ENCODE measurements around the gene PRR7.

Gene PRR7

GRCh38 chr5:177443144-177443983, 3.2 kb upstream of the PRR7 start:
- no peak overlapping the region for H3K4me3 ChIP-seq (ENCODE audit: low read depth, low read length)

GRCh38 chr5:177444106-177445051, 2.2 kb upstream of the PRR7 start:
- TF ChIP-seq CTCF (IDR thresholded peaks at IDR 0.05; ENCODE audit: low read depth, low read length, missing control alignments) = no peak
- Histone ChIP-seq H3K27me3 (replicated peaks) (no peaks in the 10 kb centered on the region), H3K27ac (no peak overlapping the region), H3K4me3 (ENCODE audit: low read depth, low read length) (no peak overlapping the region), H3K36me3 (replicated peaks) (peaks cover 4% of the 10 kb centered on the region)
- DNase-seq = no peak
- in situ Hi-C loops (cut with HindIII; ENCODE audit: low pct_ligation_motif_present, low sequenced_read_pairs) = loop anchor here (25.0 kb wide), 1 partner anchor 132 kb away; the partner anchor contains the start of genes MXD3, PRELID1 and RAB24

More at GRCh38 chr5:177443144-177443983, 3.2 kb upstream of the PRR7 start:
- TF ChIP-seq CTCF (IDR thresholded peaks at IDR 0.05; ENCODE audit: low read depth, low read length, missing control alignments) = no peak
- peaks cover 9% of the 10 kb centered on the region for H3K36me3 ChIP-seq (replicated peaks)
- H3K27ac ChIP-seq = no peak overlapping the region
- DNase-seq = no peak
- in situ Hi-C loops (cut with HindIII; ENCODE audit: low pct_ligation_motif_present, low sequenced_read_pairs) = loop anchor here (25.0 kb wide), 1 partner anchor 131 kb away; the partner anchor contains the start of genes MXD3, PRELID1 and RAB24
- no peaks in the 10 kb centered on the region for H3K27me3 ChIP-seq (replicated peaks)

- TF ChIP-seq CTCF (IDR thresholded peaks at IDR 0.05; ENCODE audit: low read depth, low read length, missing control alignments) = no peak
- no peak for DNase-seq
- Histone ChIP-seq H3K4me3 (ENCODE audit: low read depth, low read length) (no peak overlapping the region), H3K27me3 (replicated peaks) (no peaks in the 10 kb centered on the region), H3K27ac (no peak overlapping the region), H3K36me3 (replicated peaks) (peaks cover 4% of the 10 kb centered on the region)
- in situ Hi-C loops (cut with HindIII; ENCODE audit: low pct_ligation_motif_present, low sequenced_read_pairs) = loop anchor here (25.0 kb wide), 1 partner anchor 133 kb away; the partner anchor contains the start of genes MXD3, PRELID1 and RAB24
Measured at GRCh38 chr5:177445052-177445916, 1.3 kb upstream of the PRR7 start.

- H3K27me3 ChIP-seq (replicated peaks) = no peaks in the 10 kb centered on the region
- H3K4me3 ChIP-seq (ENCODE audit: low read depth, low read length) = peak overlapping the region; percentile 65
- peaks cover 4% of the 10 kb centered on the region for H3K36me3 ChIP-seq (replicated peaks)
- no peak overlapping the region for H3K27ac ChIP-seq
- in situ Hi-C loops (cut with HindIII; ENCODE audit: low pct_ligation_motif_present, low sequenced_read_pairs) = loop anchor here (25.0 kb wide), 1 partner anchor 134 kb away; the partner anchor contains the start of genes MXD3, PRELID1 and RAB24
- no peak for DNase-seq
- TF ChIP-seq CTCF (IDR thresholded peaks at IDR 0.05; ENCODE audit: low read depth, low read length, missing control alignments) = no peak
Measured at GRCh38 chr5:177445917-177446199, 756 bp upstream of the PRR7 start.

- Histone ChIP-seq H3K36me3 (replicated peaks) (peaks cover under 1% of the 10 kb centered on the region), H3K27me3 (replicated peaks) (no peaks in the 10 kb centered on the region), H3K4me3 (ENCODE audit: low read depth, low read length) (peak overlapping the region; percentile 53), H3K27ac (peak overlapping the region; percentile 45)
- no peak for DNase-seq
- in situ Hi-C loops (cut with HindIII; ENCODE audit: low pct_ligation_motif_present, low sequenced_read_pairs) = loop anchor here (25.0 kb wide), 1 partner anchor 135 kb away; the partner anchor contains the start of genes MXD3, PRELID1 and RAB24
- TF ChIP-seq CTCF (IDR thresholded peaks at IDR 0.05; ENCODE audit: low read depth, low read length, missing control alignments) = no peak
Measured at GRCh38 chr5:177447066-177447610, 524 bp downstream of the PRR7 start.

Data from brain microvascular endothelial cell (primary cell).